NCI-H446 (cell line): ENCODE measurements around the gene MAN1C1.
A peak's percentile ranks its signal among the peaks of the same experiment; 100 is the strongest.

Source experiments
- DNase-seq, 2 experiments: peaks; one replicate each; lab custom pipeline; 2025; lab: John Stamatoyannopoulos, UW

The MAN1C1 gene

GRCh38 chr1:25616095-25616986 is at the start of gene MAN1C1:
TSS of gene MAN1C1 (plus strand) at chr1:25616791. CDS start at chr1:25617798, 1,007 bp downstream.
- DNase-seq = peak; percentile 13 to 91

- DNase-seq = no peak
Observed at GRCh38 chr1:25567710-25568089, 48.9 kb upstream of the MAN1C1 start.

GRCh38 chr1:25568090-25568833 is 48.3 kb upstream of the MAN1C1 start:
- DNase-seq = peak in 1 of 2 experiments; percentile 23

GRCh38 chr1:25568834-25569596 is 47.6 kb upstream of the MAN1C1 start:
- DNase-seq = no peak

- DNase-seq = peak in 1 of 2 experiments; percentile 39
Observed at GRCh38 chr1:25569597-25570396, 46.8 kb upstream of the MAN1C1 start.

- no peak for DNase-seq
Observed at GRCh38 chr1:25570798-25571521, 45.6 kb upstream of the MAN1C1 start.

GRCh38 chr1:25571522-25571970 is 45.0 kb upstream of the MAN1C1 start:
- no peak for DNase-seq

DNA sequence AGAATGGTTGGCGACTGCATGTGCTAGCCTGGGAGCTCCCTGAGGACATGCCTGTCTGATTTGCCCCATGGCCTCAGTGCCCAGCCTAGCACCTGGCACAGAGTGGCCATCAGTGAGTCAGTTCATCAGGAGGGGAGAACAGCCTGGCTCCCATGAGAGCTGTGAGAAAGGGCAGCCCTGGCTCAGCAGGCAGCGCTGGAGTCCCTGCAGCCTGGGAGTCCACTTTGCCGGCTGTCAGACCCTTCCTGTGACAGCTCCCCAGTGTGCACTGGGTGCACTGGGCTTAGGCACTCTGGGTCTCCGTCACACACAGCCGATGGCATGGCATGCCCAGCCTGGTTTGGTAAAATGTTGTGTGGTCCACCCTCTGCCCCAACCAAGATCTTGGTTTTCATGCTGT is 44.5 kb upstream of the MAN1C1 start:
- no peak for DNase-seq

DNA sequence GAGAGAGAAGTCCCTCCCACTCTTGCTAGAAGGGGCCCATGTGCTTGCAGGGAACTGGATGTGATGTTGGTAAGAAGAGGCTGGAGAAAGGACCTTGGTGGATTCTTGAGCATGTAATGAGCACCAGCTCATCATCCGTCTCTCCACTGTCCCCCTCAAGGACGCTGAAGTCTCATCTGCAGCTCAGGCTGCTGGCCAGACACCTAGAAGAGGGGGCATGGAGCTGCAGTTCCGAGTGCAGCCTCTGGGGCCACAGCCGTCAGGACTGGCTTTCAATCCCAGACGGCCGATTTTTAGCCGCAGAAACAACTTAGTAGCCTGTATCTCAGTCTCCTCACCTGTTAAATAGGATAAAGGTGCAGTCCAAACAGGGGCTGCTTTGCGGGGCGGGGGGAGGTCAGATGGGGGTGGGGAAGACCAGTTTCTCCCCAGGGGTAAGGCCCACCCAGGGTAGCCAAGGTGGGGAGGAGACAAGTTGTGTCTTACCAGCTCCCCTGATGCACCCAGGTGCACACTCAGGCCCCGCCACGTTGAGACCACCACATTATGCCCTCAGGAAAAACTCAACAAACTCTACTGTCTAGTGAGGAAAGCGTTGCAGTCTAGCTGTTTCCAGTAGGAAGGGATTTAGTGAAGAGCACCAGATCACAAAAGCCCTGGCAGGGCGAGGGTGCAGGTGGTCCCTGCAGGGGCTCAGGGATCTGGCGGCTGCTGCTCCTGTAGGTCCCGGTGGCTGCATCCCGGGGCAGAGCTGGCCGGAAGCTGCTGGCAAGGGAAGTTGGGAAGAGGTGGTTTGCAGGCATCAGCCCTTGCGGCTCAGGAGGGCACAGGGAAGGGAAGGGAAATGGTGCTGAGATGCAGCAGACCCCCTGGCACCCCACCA is 43.6 kb upstream of the MAN1C1 start:
- peak in 1 of 2 experiments; percentile 59 for DNase-seq

DNA sequence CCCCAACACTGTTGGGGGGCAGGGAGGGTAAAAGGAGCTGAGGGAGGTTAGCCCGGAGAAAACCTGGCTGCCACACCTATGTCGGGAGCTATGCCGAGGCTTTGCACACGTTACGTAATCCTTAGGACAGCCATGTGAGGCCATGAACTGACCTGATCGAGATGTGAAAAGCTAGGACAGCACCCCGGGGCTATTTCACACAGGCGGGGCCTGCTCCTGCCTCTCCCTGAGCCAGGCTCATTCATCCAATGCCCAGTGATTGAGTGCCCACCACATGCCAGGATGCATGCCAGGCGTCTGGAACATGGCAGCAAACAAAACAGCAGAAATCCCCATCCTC is 43.0 kb upstream of the MAN1C1 start:
- DNase-seq = no peak

DNA sequence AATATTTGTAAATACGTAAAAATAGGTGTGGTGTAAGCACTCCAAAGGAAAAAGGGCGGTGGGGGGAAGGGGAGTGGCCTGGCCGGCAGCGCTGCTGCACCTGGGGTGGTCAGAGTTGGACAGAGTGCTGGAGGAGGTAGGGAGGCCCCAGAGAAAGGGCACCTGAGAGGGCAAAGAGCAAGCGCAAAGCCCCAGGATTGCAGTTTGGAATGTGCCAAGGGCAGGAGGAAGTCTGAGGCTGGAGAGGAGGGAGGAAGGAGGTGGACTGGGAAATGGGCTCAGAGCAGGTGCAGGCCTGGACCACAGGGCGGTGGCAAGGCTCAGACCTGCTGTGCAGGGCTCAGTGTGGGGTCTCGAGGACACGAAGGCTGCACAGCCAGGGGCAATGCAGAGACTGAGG is 42.6 kb upstream of the MAN1C1 start:
- DNase-seq = no peak

- no peak for DNase-seq
Observed at GRCh38 chr1:25575191-25575590, 41.4 kb upstream of the MAN1C1 start.

- DNase-seq = no peak
Observed at GRCh38 chr1:25576459-25577133, 40.0 kb upstream of the MAN1C1 start.

DNA sequence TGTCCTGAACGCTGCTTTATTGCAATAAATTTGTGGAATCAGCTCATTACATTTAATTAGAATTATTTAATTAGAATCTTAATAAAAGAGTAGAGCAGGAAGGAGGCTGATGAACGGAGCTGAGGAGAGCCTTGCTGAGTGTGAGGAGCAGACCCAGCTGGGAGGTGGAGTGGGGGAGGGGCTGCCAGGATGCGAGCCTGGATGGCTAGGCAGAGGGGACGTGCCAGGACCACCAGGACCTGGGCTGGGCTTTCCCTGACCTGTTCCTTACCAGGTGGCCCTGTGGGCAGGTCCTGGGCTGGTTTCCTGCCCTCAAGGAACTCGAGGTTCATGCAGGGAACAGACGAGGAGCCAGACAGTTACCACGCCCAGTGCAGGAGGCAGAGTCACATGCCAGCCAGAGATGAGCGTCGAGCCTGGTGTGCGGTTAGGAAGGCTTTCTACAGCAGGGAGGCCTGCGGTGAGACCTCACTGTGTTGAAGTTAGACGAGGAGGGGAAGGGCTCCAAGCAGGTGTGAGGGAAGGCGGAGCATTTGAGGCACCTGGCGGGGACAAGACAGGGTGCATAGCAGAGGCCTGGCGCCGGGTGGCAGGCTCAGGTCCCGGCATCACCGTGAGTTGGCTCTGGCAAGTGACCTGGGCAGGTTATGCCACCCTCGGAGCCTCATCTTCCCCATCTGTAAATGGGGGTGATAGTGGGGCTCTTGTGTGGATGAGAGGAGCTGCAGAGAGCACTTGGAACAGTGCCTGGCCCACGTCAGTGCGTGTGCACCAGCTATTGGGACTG is 39.3 kb upstream of the MAN1C1 start:
- no peak for DNase-seq

DNA sequence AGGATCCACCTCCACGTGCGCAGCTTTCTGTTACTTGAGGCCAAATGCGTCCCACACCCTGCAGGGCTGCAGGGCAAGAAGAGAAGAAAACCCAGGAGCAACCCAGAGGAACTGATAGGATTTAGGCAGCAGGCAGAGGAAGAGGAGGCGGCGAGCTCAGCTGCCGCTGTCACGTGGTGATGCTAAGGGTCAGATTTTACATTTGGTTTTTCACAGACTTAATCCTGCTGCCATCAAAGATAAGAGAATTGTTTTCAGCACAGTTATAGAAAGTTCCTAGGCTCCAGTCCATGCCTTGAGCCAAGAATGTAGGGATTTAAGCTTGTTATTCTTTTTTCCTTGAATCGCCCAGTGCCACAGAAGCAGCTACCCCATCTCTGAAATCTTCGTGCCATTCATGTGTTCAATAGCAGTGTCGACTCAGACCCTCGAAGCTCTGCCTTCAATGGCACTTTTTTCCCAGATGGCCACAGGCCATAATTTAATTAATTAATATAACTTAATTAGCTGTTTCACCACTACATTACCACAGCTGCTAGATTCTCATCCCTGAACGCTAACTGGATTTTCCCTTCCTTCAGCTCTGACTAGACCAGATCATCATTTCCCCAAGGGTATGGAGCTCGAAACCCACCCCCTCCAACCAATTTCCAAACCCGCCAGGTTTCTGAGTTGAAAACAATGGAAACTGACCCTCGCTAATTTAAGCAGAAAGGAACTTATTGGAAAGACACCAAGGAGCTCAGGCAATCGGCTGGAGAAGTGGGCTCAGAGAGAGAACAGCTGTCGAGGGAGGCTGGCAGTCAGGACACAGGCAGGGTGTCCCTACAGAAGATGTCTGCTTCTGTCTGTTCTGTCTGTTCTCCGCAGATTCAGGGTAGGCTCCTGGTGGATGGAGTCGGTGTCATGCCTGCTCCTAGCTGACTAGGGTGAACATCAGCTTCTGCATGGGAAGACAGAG is 37.0 kb upstream of the MAN1C1 start:
- peak in 1 of 2 experiments; percentile 41 for DNase-seq

GRCh38 chr1:25580927-25581326 is 35.7 kb upstream of the MAN1C1 start:
- peak in 1 of 2 experiments; percentile 16 for DNase-seq

DNA sequence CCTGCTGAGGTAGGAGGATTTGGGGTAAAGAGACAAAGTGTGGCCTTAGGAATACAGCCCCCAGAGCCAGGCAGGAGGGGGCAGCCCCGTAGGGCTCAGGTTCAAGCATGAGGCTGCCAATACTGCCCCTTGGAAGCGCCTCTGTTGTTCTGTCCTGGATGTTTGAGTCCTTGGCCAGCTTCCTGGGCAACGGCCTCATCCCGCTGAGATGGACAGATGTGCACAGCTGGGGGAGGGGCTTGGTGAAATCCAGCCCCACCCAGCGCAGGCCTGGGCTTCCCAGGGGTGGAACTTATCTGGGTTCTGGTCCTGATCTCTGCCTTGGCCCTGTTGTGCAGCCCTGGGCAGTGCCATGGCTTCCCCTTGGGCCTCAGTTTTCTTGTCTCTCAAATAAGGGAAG is 34.8 kb upstream of the MAN1C1 start:
- DNase-seq = peak in 1 of 2 experiments; percentile 29
